GM12875 (cell line): ENCODE data around the gene TRAF3.

Source experiments
- H3K4me3 ChIP-seq: one replicate; pipeline ENCODE4 v1.5.1; 2011; ENCODE audit warnings: low read depth, low read length, control low read depth
- TF ChIP-seq, protein P1 (sequence below): IDR thresholded peaks from 2 replicates; pipeline ENCODE4 v1.5.1; 2011; ENCODE audit warnings: low read depth, mild to moderate bottlenecking, control low read depth, inconsistent platforms, low read length, moderate library complexity, borderline replicate concordance; ENCODE audit not compliant: insufficient read depth

TRAF3 gene, protein sequence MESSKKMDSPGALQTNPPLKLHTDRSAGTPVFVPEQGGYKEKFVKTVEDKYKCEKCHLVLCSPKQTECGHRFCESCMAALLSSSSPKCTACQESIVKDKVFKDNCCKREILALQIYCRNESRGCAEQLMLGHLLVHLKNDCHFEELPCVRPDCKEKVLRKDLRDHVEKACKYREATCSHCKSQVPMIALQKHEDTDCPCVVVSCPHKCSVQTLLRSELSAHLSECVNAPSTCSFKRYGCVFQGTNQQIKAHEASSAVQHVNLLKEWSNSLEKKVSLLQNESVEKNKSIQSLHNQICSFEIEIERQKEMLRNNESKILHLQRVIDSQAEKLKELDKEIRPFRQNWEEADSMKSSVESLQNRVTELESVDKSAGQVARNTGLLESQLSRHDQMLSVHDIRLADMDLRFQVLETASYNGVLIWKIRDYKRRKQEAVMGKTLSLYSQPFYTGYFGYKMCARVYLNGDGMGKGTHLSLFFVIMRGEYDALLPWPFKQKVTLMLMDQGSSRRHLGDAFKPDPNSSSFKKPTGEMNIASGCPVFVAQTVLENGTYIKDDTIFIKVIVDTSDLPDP

DNA sequence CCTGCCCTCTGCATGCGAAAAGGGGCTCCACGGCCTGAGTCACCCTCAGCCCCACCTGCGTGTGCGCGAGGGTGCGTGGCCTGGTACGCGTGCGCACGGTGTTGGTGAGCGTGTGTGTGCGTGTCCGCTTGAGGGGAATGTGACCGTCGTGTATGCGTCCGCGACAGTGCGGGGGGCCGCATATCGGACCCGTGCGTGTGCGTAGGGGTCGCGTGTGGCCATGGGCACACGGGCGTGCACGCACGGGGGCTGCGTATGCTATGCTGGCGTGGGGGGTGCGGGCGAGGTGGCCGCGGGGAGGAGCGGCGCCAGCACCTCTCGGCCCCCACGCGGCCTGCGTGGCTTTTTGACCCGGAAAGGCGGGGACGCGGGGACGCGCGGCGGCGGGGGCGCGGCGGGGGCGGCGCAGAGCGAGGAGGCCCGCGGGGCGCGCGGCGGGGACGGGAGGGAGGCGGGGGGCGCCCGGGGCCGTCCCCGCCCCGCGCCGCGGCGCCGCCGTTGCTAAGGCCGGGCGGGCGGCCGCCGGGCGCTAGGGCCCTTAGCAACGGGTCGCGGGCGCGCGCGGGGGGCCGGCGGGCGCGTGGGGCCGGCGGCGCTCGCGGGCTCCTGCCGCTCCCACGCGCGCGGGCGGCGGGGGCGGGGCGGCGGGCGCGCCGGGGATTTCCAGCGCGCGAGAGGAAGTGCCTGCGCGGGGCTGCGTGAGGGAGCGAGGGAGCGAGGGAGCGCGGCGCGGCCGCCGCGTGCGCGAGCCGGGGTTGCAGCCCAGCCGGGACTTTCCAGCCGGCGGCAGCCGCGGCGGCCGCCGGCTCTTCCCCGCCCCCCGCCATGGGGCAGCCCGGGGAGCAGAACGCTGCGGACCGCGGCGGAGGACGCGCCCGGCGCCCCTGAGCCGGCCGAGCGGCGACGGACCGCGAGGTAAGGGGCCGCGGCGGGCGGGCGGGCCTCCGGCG is at the start of gene TRAF3:
Gene TRAF3 (plus strand): TSS at position 689 of the 950 bp plus-strand sequence. CDS start 92,753 bp downstream, outside the sequence.
- H3K4me3 ChIP-seq, result peak within 1 kb of the TSS; percentile 82
- TF ChIP-seq, protein P1, sequence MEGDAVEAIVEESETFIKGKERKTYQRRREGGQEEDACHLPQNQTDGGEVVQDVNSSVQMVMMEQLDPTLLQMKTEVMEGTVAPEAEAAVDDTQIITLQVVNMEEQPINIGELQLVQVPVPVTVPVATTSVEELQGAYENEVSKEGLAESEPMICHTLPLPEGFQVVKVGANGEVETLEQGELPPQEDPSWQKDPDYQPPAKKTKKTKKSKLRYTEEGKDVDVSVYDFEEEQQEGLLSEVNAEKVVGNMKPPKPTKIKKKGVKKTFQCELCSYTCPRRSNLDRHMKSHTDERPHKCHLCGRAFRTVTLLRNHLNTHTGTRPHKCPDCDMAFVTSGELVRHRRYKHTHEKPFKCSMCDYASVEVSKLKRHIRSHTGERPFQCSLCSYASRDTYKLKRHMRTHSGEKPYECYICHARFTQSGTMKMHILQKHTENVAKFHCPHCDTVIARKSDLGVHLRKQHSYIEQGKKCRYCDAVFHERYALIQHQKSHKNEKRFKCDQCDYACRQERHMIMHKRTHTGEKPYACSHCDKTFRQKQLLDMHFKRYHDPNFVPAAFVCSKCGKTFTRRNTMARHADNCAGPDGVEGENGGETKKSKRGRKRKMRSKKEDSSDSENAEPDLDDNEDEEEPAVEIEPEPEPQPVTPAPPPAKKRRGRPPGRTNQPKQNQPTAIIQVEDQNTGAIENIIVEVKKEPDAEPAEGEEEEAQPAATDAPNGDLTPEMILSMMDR, result no peak

DNA sequence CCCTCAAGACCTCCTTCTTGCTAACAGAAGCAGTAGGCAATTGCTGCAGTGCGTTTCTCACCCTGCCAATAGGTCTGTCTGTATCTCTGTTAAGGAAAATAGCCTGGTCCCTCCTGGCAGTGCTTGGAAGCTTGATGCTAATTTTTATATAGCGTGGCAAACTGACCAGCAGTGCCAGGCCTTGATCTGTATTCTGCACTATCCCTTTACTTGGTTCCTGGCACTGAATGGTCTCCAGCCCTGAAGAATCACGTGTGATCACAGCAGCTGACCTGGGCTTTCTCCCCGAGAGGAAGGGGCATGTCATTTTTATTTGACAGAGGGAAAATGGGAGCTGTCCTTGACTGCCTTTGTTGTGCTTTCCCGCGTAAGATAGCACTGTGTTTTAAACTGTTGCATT is 48.7 kb upstream of the TRAF3 start:
- TF ChIP-seq, protein P1, result no peak
- no peak overlapping the region for H3K4me3 ChIP-seq

DNA sequence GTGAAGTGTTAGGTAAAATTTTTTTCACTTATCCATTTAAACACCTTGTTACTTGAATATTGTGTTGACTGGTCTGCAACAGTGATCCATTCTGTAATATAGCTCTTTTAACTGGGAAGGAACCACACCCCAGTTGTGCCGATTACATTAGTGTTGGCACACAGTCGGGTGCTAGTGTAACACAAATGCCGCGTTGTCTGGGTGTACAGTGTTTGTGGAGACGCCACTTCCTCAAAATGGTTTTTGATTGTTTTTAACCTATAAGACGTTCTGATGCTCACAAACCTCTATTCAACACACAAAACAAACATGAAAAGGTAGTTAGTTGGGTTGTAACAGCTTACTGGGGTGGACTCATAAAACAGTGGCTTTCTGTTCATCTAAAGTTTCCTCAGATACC is 48.0 kb upstream of the TRAF3 start:
- no peak overlapping the region for H3K4me3 ChIP-seq

DNA sequence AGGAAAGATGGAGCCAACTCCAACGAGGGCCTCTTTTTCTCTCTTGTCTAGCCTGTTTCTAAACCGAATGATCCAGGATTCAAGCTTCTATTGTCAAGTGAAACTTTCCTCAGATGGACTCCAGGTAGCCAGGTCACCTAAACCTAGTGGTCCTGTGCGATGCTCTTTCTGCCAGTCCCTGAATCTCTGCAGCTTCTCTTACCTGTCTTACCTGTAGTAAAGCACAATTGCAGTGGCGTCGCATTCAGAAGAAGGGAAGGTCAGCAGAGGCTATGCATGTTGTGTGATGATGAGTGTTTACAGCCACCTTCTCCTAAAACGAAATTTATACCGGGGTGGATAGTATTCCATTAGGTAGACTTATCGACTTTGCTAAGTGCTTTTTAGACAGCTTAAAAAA is 47.4 kb upstream of the TRAF3 start:
- TF ChIP-seq, protein P1, result no peak
- no peak overlapping the region for H3K4me3 ChIP-seq

More for the DNA sequence above, 48.0 kb upstream of the TRAF3 start:
- TF ChIP-seq, protein P1, result no peak

DNA sequence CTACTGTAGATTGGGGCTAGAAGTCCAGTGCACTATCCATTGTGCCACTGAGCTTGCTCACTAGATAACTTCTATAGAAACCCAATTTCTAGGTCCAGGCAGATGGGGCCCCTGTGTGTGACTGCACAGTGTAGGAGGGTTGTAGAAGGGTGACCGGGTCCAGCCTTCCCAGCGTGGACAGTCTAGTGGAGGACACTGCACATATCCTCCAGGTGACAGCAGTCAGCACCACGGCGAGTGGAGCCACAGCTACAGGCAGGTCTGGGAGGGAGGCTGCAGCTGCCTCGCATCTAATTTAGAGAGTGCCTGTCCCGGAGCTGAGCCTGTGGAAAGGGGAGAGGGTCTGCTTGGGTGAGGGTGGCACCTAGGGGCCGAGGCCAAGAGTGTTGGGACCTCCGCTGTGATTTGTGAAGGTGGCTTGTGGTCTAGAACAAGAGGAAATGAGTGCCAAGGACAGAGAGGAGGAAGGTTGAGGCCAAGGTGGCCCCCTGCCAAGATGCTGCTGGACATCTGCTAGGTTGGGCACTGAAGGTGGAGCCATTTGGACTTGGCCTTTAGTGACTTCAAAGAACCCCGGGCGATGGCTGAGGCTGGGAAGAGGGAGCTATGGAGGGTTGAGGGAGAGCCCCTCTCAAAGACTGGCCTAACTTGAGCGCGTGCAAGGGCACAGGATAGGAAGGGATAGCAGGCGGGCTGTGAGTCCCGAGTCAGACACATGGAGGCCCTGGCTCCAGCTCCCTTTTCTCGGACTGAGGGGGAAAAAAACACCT is 46.0 kb upstream of the TRAF3 start:
- TF ChIP-seq, protein P1, result no peak
- no peak overlapping the region for H3K4me3 ChIP-seq

DNA sequence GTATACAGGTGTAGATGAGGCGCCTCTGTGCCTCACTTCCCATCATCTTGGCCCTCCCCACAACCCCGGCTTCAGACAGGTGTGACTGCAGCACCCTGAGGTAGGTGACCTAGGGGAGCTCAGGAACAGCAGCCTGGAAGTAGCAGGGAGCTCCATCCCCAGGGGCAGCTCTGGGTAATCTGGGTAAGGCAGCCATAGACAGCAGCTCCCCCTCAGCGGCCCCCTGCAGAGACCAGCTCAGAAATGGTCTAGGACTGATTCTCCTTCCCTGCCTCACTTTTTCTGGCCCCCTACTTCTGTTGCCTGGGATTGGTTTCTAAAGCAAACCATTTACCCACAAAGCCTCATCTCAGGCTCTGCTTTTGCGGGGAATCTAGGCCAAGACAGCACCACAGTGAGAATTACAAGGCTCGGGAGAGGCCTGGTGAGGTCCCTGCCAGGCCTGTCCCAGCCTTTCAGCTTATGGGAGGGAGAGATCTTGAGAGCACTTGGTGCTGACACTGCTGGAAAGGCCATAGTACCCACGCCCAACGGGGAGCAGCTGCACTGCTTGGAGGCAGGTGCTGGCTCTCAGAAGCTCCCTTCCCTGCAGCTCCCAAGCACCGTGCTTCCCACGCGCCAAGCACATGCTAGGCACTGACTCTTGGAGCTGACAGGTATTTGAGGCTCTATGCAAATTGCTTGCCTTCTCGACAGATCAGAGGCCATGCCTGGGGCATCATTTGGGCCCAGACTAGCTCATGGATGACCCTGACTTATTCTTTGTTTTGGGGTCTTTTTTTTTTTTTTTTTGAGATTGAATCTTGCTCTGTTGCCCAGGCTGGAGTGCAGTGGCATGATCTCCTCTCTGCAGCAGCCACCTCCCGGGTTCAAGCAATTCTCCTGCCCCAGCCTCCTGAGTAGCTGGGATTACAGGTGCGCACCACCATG is 45.1 kb upstream of the TRAF3 start:
- TF ChIP-seq, protein P1, result no peak
- no peak overlapping the region for H3K4me3 ChIP-seq
